ENCODE results near the gene PSMD6. TPM values are rescaled to one million over a fixed set of nuclear protein-coding genes. Genes with fewer than 3 reads are reported as not detected.

Gene PSMD6
- polyA plus RNA-seq, 3 donors = 111 to 115 (median 113) TPM

Other genes with a start within 250 kb of the PSMD6 start
- 1 to 10 TPM in 2 of 3 donors, under 1 TPM in 1; 0.46 to 1.2 (median 1.1) TPM for gene C3orf49, start 204.2 kb downstream of the PSMD6 start, polyA plus RNA-seq (ENCODE audit: insufficient read length in 3 of 3)
- gene THOC7, start 159.7 kb downstream of the PSMD6 start, polyA plus RNA-seq (ENCODE audit: insufficient read length in 3 of 3) = 10 to 100 TPM; 59.4 to 74.1 (median 60.7) TPM
- 10 to 100 TPM; 16.9 to 31.0 (median 28.6) TPM for gene ATXN7, start 159.6 kb downstream of the PSMD6 start, polyA plus RNA-seq (ENCODE audit: insufficient read length in 3 of 3)
- gene SCAANT1, start 111.1 kb downstream of the PSMD6 start, polyA plus RNA-seq (ENCODE audit: insufficient read length in 3 of 3) = 1 to 10 TPM in 2 of 3 donors, under 1 TPM in 1; 0.61 to 3.3 (median 2.3) TPM
- gene PRICKLE2, start 202.0 kb upstream of the PSMD6 start, polyA plus RNA-seq (ENCODE audit: insufficient read length in 3 of 3) = 10 to 100 TPM; 17.1 to 22.1 (median 20.3) TPM